ENCODE data around the gene SAMD3.
A peak's percentile ranks its signal among the peaks of the same experiment; 100 is the strongest.
"Not testable (repeated sequence)": the region's sequence is repeated elsewhere in the genome, so short reads cannot be mapped to it uniquely, and the experiment has no call there.

Gene SAMD3

GRCh38 chr6:130207979-130208649 is 14.6 kb downstream of the SAMD3 start:
- no peak for DNase-seq

GRCh38 chr6:130206479-130206878 is 16.3 kb downstream of the SAMD3 start:
- no peak for DNase-seq

GRCh38 chr6:130204322-130204721 is 18.4 kb downstream of the SAMD3 start:
- no peak for DNase-seq

GRCh38 chr6:130203370-130203769 is 19.4 kb downstream of the SAMD3 start:
- no peak for DNase-seq

GRCh38 chr6:130202782-130203181 is 20.0 kb downstream of the SAMD3 start:
- DNase-seq = no peak

GRCh38 chr6:130200020-130200419 is 22.7 kb downstream of the SAMD3 start:
- no peak for DNase-seq

- DNase-seq = no peak
Observed at GRCh38 chr6:130198483-130199035, 24.2 kb downstream of the SAMD3 start.

GRCh38 chr6:130197816-130198482 is 24.8 kb downstream of the SAMD3 start:
- not testable (repeated sequence) for DNase-seq

GRCh38 chr6:130194434-130194833 is 28.3 kb downstream of the SAMD3 start:
- DNase-seq = not testable (repeated sequence)

GRCh38 chr6:130190701-130191690 is 31.8 kb downstream of the SAMD3 start:
- no peak for DNase-seq

GRCh38 chr6:130189531-130190397 is 33.0 kb downstream of the SAMD3 start:
- DNase-seq = no peak

- DNase-seq = no peak
Observed at GRCh38 chr6:130188207-130188899, 34.4 kb downstream of the SAMD3 start.

GRCh38 chr6:130187335-130188206 is 35.2 kb downstream of the SAMD3 start:
- DNase-seq = no peak

- no peak for DNase-seq
Observed at GRCh38 chr6:130185658-130186057, 37.1 kb downstream of the SAMD3 start.

GRCh38 chr6:130183271-130184222 is 39.2 kb downstream of the SAMD3 start:
- no peak for DNase-seq

- no peak for DNase-seq
Observed at GRCh38 chr6:130182466-130182865, 40.3 kb downstream of the SAMD3 start.

GRCh38 chr6:130178692-130179091 is 44.1 kb downstream of the SAMD3 start:
- peak; percentile 65 for DNase-seq

- no peak for DNase-seq
Observed at GRCh38 chr6:130176378-130176777, 46.4 kb downstream of the SAMD3 start.

GRCh38 chr6:130173377-130174004 is 49.3 kb downstream of the SAMD3 start:
- not testable (repeated sequence) for DNase-seq
